ENCODE results near the gene BIRC6. TPM values are rescaled to one million over a fixed set of nuclear protein-coding genes. Genes with fewer than 3 reads are reported as not detected.

Gene BIRC6
- total RNA-seq, 1 experiment from 2014 or later, result 96.7 TPM

DNA sequence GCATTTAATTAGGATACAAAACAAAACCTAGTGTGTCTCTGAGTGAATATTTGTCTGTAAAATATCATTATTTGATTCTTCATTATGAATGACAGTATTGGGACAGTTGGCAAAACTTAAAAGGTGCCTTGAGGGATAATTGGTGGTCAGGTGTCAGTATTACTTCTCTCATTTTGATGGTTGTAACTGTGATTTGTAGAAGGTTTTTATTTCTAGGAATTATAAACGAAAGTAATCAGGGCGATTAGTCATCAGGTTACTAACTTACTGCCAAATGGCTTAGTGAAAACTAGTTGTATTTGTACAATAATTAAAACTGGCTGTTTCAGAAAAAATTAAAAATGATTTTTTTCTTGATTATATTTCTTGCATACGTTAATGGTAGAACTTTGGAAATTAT lies 117.6 kb downstream of the BIRC6 start:
- TF ChIP-seq, protein P1, sequence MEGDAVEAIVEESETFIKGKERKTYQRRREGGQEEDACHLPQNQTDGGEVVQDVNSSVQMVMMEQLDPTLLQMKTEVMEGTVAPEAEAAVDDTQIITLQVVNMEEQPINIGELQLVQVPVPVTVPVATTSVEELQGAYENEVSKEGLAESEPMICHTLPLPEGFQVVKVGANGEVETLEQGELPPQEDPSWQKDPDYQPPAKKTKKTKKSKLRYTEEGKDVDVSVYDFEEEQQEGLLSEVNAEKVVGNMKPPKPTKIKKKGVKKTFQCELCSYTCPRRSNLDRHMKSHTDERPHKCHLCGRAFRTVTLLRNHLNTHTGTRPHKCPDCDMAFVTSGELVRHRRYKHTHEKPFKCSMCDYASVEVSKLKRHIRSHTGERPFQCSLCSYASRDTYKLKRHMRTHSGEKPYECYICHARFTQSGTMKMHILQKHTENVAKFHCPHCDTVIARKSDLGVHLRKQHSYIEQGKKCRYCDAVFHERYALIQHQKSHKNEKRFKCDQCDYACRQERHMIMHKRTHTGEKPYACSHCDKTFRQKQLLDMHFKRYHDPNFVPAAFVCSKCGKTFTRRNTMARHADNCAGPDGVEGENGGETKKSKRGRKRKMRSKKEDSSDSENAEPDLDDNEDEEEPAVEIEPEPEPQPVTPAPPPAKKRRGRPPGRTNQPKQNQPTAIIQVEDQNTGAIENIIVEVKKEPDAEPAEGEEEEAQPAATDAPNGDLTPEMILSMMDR (IDR thresholded peaks at IDR 0.05; ENCODE audit: insufficient read depth in 1 of 2, low read depth in 1 of 2, low read length in 1 of 2, severe bottlenecking in 1 of 2, unreplicated experiment in 1 of 2), result no peak

GRCh38 chr2:32478889-32479620 lies 122.2 kb downstream of the BIRC6 start:
- no peak overlapping the region for H3K4me3 Mint-ChIP-seq (ENCODE audit: unreplicated experiment)
- ChIA-PET CTCF (no interaction called here), POLR2A (no interaction called here)
- Histone ChIP-seq H3K9me3 (no peaks in the 10 kb centered on the region), H3K36me3 (ENCODE audit: control insufficient read depth, insufficient read depth, low read length) (no peaks in the 10 kb centered on the region; the same call in 1 of the 2 replicates), H3K4me1 (no peaks in the 10 kb centered on the region), H3K27me3 (replicated peaks; ENCODE audit: control insufficient read depth, insufficient read depth, low read length) (no peaks in the 10 kb centered on the region), H3K4me3 (ENCODE audit: low read depth, low read length) (no peak overlapping the region)
- DNase-seq, result no peak
- intact Hi-C loops (cut with micrococcal nuclease; ENCODE audit: unreplicated experiment), result no loop called here
- H3K27me3 Mint-ChIP-seq (ENCODE audit: insufficient read depth, unreplicated experiment), result no peaks in the 10 kb centered on the region
- TF ChIP-seq, protein P1 (IDR thresholded peaks at IDR 0.05; ENCODE audit: insufficient read depth in 1 of 2, low read depth in 1 of 2, low read length in 1 of 2, severe bottlenecking in 1 of 2, unreplicated experiment in 1 of 2), result no peak
- H3K9me3 Mint-ChIP-seq (ENCODE audit: unreplicated experiment), result no peaks in the 10 kb centered on the region
- H3K4me1 Mint-ChIP-seq (ENCODE audit: low read depth, unreplicated experiment), result no peaks in the 10 kb centered on the region
- no peak overlapping the region for H3K27ac Mint-ChIP-seq (ENCODE audit: unreplicated experiment)
- H3K36me3 Mint-ChIP-seq (ENCODE audit: insufficient read depth, unreplicated experiment), result peaks cover 57% of the 10 kb centered on the region
- BruUV-seq (replicated peaks), result no TSS peak

More for the DNA sequence above, 117.6 kb downstream of the BIRC6 start:
- intact Hi-C loops (cut with micrococcal nuclease; ENCODE audit: unreplicated experiment), result no loop called here
- no peaks in the 10 kb centered on the region for H3K27me3 Mint-ChIP-seq (ENCODE audit: insufficient read depth, unreplicated experiment)
- H3K27ac Mint-ChIP-seq (ENCODE audit: unreplicated experiment), result no peak overlapping the region
- POLR2A ChIA-PET, result no interaction called here
- CTCF ChIA-PET, result no interaction called here
- no peaks in the 10 kb centered on the region for H3K4me1 Mint-ChIP-seq (ENCODE audit: low read depth, unreplicated experiment)
- H3K4me3 ChIP-seq (ENCODE audit: low read depth, low read length), result no peak overlapping the region
- BruUV-seq (replicated peaks), result no TSS peak
- no peak overlapping the region for H3K4me3 Mint-ChIP-seq (ENCODE audit: unreplicated experiment)
- H3K9me3 ChIP-seq, result no peaks in the 10 kb centered on the region
- H3K4me1 ChIP-seq, result no peaks in the 10 kb centered on the region
- no peaks in the 10 kb centered on the region for H3K9me3 Mint-ChIP-seq (ENCODE audit: unreplicated experiment)
- no peaks in the 10 kb centered on the region; the same call in 1 of the 2 replicates for H3K36me3 ChIP-seq (ENCODE audit: control insufficient read depth, insufficient read depth, low read length)
- H3K36me3 Mint-ChIP-seq (ENCODE audit: insufficient read depth, unreplicated experiment), result peaks cover 47% of the 10 kb centered on the region
- no peaks in the 10 kb centered on the region for H3K27me3 ChIP-seq (replicated peaks; ENCODE audit: control insufficient read depth, insufficient read depth, low read length)
- DNase-seq, result no peak

DNA sequence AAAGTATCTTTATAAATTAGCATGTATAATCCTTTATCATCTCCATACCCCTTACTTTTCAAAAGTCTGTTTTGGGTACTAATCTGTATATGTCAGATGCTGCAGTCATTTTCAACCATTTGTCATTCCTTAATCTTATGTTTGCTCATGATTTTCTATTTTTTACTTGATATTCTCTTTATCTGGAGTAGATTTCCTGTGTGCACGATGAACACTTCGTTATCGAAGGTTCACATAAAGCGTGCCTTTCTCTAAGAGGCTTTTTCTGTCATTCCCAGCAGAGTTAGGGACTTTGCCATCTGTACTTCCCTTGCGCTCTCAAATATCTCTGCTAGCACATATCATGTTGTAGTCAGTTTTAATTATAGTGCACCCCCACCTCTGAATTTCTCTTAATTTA lies 123.2 kb downstream of the BIRC6 start:
- POLR2A ChIA-PET, result no interaction called here
- Mint-ChIP-seq H3K36me3 (ENCODE audit: insufficient read depth, unreplicated experiment) (peaks cover 56% of the 10 kb centered on the region), H3K4me1 (ENCODE audit: low read depth, unreplicated experiment) (no peaks in the 10 kb centered on the region), H3K4me3 (ENCODE audit: unreplicated experiment) (no peak overlapping the region), H3K9me3 (ENCODE audit: unreplicated experiment) (no peaks in the 10 kb centered on the region), H3K27me3 (ENCODE audit: insufficient read depth, unreplicated experiment) (no peaks in the 10 kb centered on the region), H3K27ac (ENCODE audit: unreplicated experiment) (no peak overlapping the region)
- TF ChIP-seq, protein P1 (IDR thresholded peaks at IDR 0.05; ENCODE audit: insufficient read depth in 1 of 2, low read depth in 1 of 2, low read length in 1 of 2, severe bottlenecking in 1 of 2, unreplicated experiment in 1 of 2), result no peak
- Histone ChIP-seq H3K4me1 (no peaks in the 10 kb centered on the region), H3K36me3 (ENCODE audit: control insufficient read depth, insufficient read depth, low read length) (no peaks in the 10 kb centered on the region; the same call in 1 of the 2 replicates), H3K4me3 (ENCODE audit: low read depth, low read length) (no peak overlapping the region), H3K9me3 (no peaks in the 10 kb centered on the region), H3K27me3 (replicated peaks; ENCODE audit: control insufficient read depth, insufficient read depth, low read length) (no peaks in the 10 kb centered on the region)
- no TSS peak for BruUV-seq (replicated peaks)
- no peak for DNase-seq
- CTCF ChIA-PET, result no interaction called here
- intact Hi-C loops (cut with micrococcal nuclease; ENCODE audit: unreplicated experiment), result no loop called here

All from Caco-2 (cell line).